Measurements from ENCODE around the gene SDK1. TPM values are rescaled to one million over a fixed set of nuclear protein-coding genes. Genes with fewer than 3 reads are reported as not detected.

SDK1 gene
- total and polyA plus RNA-seq, 2 donors (not counting 3 experiments of a cell fraction or from before 2014, with no cell fraction given), result 1.6 to 3.9 TPM

DNA sequence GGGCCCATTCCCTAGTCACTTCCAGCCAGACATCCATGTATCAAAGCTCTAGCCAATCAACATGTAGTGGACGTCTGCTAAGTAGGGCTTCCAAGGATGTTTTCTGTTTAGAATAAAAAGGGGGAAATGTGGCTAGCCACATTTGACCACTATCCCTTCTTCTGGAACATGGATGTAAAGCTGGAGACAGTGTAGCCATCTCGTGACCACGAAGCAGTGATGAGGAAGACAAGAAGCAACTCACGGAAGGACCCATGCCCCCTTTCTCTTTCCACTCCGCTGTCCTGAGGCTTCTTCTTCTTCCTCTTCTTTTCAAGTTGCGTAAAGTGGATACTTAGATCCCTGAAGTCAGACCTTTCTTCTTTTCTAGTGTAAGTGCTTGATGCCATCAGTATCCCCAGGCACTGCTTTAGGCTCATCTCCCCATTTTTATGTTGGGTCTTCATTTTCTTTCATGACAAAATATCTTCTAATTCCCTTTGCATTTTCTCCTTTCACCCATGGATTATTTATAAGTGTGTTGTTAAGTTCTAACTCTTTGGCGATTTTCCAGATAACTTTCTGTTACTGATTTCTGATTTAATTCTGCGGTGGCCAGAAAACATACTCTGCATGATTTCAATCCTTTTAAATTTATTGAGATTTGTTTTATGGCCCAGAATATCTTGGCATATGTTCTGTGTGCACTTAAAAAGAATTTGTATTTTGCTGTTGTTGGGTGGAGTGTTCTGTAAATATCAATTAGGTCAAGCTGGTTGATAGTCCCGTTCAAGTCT is 594.5 kb downstream of the SDK1 start:
- Histone ChIP-seq H3K9me3 (replicated peaks; ENCODE audit: control insufficient read depth, insufficient read depth, low read length) (no peaks in the 10 kb centered on the region), H2AFZ (ENCODE audit: low read depth, low read length) (no peak overlapping the region), H4K20me1 (replicated peaks; ENCODE audit: control insufficient read depth, extremely low read depth, insufficient read depth, low read length) (no peaks in the 10 kb centered on the region), H3K36me3 (ENCODE audit: control insufficient read depth in 2 of 2, extremely low read depth in 1 of 2, insufficient read depth in 2 of 2, low read length in 2 of 2) (no peaks in the 10 kb centered on the region), H3K9ac (replicated peaks; ENCODE audit: extremely low read depth, insufficient read depth, low read length) (no peak overlapping the region), H3K4me3 (replicated peaks in 1 of 3; ENCODE audit: insufficient read depth in 1 of 3, low read depth in 1 of 3, low read length in 3 of 3) (no peak overlapping the region), H3K79me2 (ENCODE audit: control insufficient read depth, insufficient read depth, low read length) (no peaks in the 10 kb centered on the region), H3K4me2 (ENCODE audit: insufficient read depth, low read length) (no peak overlapping the region), H3K27ac (ENCODE audit: insufficient read depth, low read depth, low read length) (no peak overlapping the region), H3K4me1 (ENCODE audit: control insufficient read depth, extremely low read depth, insufficient read depth, low read length) (no peaks in the 10 kb centered on the region), H3K27me3 (ENCODE audit: control insufficient read depth in 2 of 2, insufficient read depth in 2 of 2, low read length in 2 of 2) (no peaks in the 10 kb centered on the region), H3K9me1 (replicated peaks; ENCODE audit: control insufficient read depth, extremely low read depth, insufficient read depth, low read length) (no peaks in the 10 kb centered on the region)
- dilution Hi-C loops (cut with MboI; ENCODE audit: extremely low pct_ligation_motif_present, low sequenced_read_pairs) (no loop called here), intact Hi-C loops (cut with micrococcal nuclease) (loop anchor here (2.0 to 5.0 kb wide), 2 partner anchors 413 to 458 kb away; no protein-coding TSS in a partner anchor)
- FAIRE-seq (no peak), DNase-seq (ENCODE audit: low read depth, low spot score) (no peak)
- no peak for TF ChIP-seq MYC (IDR thresholded peaks at IDR 0.05; ENCODE audit: low read depth, low read length)
- TF ChIP-seq, protein P1, sequence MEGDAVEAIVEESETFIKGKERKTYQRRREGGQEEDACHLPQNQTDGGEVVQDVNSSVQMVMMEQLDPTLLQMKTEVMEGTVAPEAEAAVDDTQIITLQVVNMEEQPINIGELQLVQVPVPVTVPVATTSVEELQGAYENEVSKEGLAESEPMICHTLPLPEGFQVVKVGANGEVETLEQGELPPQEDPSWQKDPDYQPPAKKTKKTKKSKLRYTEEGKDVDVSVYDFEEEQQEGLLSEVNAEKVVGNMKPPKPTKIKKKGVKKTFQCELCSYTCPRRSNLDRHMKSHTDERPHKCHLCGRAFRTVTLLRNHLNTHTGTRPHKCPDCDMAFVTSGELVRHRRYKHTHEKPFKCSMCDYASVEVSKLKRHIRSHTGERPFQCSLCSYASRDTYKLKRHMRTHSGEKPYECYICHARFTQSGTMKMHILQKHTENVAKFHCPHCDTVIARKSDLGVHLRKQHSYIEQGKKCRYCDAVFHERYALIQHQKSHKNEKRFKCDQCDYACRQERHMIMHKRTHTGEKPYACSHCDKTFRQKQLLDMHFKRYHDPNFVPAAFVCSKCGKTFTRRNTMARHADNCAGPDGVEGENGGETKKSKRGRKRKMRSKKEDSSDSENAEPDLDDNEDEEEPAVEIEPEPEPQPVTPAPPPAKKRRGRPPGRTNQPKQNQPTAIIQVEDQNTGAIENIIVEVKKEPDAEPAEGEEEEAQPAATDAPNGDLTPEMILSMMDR (IDR thresholded peaks at IDR 0.05; ENCODE audit: extremely low read depth in 1 of 2, insufficient read depth in 1 of 2, low read depth in 1 of 2, low read length in 2 of 2), result no peak
- TF ChIP-seq EZH2 (IDR thresholded peaks at IDR 0.05; ENCODE audit: borderline replicate concordance, low read depth, low read length, severe bottlenecking), result no peak
- no peak for TF ChIP-seq POLR2AphosphoS5 (IDR thresholded peaks at IDR 0.05; ENCODE audit: insufficient read depth, low read depth, low read length)
- TF ChIP-seq JUN (IDR thresholded peaks at IDR 0.05; ENCODE audit: borderline replicate concordance, insufficient read depth, insufficient read length, low read depth), result no peak
- TF ChIP-seq, protein P2, sequence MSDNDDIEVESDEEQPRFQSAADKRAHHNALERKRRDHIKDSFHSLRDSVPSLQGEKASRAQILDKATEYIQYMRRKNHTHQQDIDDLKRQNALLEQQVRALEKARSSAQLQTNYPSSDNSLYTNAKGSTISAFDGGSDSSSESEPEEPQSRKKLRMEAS (IDR thresholded peaks at IDR 0.05; ENCODE audit: insufficient read depth, insufficient read length), result no peak
- TF ChIP-seq POLR2A (IDR thresholded peaks at IDR 0.05; ENCODE audit: low read depth, low read length), result no peak
- no peak for TF ChIP-seq GATA2 (IDR thresholded peaks at IDR 0.05; ENCODE audit: insufficient read depth, insufficient read length, low read depth, low read length)
- no peak for TF ChIP-seq FOS (IDR thresholded peaks at IDR 0.05; ENCODE audit: borderline replicate concordance, insufficient read depth, low read length)
- no TSS peak for BruUV-seq (replicated peaks)
- POLR2A ChIA-PET, result no interaction called here
- CTCF ChIA-PET, result interaction anchor here (0.9 to 1.5 kb wide), 2 partner anchors 10 to 414 kb away, joined by 3 read pairs; no protein-coding TSS in a partner anchor

Data from endothelial cell of umbilical vein (primary cell).